ENCODE results near the gene DCP1A.
A peak's percentile ranks its signal among the peaks of the same experiment; 100 is the strongest.

DCP1A gene

DNA sequence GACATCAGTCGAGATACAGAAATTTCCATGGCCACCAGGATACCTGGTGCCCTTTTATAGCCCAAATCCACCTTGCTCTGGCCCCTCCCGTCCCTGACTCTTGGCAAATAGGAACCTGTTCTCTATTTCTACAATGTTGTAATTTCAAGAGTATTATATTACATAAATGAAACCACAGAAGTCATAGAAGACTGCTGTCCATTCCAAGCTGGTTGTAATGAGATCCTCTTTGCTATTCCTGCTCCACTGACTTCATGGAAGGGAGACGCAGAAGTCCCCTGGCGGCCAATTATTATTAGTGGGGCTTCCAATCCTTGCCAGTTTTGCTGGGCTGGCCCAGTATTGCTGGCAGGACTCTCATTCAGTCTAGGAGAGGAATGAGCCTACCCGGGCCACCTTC lies 26.6 kb downstream of the DCP1A start (continued):
- TF ChIP-seq, protein P1, sequence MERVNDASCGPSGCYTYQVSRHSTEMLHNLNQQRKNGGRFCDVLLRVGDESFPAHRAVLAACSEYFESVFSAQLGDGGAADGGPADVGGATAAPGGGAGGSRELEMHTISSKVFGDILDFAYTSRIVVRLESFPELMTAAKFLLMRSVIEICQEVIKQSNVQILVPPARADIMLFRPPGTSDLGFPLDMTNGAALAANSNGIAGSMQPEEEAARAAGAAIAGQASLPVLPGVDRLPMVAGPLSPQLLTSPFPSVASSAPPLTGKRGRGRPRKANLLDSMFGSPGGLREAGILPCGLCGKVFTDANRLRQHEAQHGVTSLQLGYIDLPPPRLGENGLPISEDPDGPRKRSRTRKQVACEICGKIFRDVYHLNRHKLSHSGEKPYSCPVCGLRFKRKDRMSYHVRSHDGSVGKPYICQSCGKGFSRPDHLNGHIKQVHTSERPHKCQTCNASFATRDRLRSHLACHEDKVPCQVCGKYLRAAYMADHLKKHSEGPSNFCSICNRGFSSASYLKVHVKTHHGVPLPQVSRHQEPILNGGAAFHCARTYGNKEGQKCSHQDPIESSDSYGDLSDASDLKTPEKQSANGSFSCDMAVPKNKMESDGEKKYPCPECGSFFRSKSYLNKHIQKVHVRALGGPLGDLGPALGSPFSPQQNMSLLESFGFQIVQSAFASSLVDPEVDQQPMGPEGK (CRISPR knock-in tag; IDR thresholded peaks at IDR 0.05; ENCODE audit: borderline replicate concordance) = no peak

DNA sequence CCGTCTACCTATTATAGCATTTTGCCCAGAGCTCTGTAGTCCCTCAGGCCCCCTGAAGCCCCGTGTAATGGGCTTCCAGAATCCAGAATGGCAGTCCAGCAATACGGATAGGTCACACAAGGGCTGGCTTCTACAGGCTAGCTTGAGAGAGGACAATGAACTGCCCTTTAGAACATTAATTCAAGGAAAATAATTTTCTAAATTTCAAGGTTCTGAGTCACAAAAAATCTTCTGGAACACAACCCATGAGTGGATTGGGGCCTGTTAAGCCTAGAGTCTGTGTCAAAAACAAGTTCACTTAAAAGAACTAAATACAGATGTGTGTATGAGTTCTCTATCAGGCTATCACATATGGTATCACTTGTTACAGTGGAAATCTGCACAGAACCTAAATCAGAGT lies 28.8 kb downstream of the DCP1A start:
- TF ChIP-seq, protein P2, sequence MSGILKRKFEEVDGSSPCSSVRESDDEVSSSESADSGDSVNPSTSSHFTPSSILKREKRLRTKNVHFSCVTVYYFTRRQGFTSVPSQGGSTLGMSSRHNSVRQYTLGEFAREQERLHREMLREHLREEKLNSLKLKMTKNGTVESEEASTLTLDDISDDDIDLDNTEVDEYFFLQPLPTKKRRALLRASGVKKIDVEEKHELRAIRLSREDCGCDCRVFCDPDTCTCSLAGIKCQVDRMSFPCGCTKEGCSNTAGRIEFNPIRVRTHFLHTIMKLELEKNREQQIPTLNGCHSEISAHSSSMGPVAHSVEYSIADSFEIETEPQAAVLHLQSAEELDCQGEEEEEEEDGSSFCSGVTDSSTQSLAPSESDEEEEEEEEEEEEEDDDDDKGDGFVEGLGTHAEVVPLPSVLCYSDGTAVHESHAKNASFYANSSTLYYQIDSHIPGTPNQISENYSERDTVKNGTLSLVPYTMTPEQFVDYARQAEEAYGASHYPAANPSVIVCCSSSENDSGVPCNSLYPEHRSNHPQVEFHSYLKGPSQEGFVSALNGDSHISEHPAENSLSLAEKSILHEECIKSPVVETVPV (CRISPR knock-in tag; IDR thresholded peaks at IDR 0.05) = no peak
- TF ChIP-seq RARB (CRISPR knock-in tag; IDR thresholded peaks at IDR 0.05) = no peak
- TF ChIP-seq ZNF8 (CRISPR knock-in tag; IDR thresholded peaks at IDR 0.05) = no peak
- TF ChIP-seq ISL1 (CRISPR knock-in tag; IDR thresholded peaks at IDR 0.05) = no peak
- TF ChIP-seq TCF4 (CRISPR knock-in tag; IDR thresholded peaks at IDR 0.05; ENCODE audit: borderline replicate concordance) = no peak
- TF ChIP-seq TOX (CRISPR knock-in tag; IDR thresholded peaks at IDR 0.05; ENCODE audit: borderline replicate concordance) = no peak
- TF ChIP-seq ZNF565 (CRISPR knock-in tag; conservative IDR thresholded peaks at IDR 0.05; ENCODE audit: low read depth) = no peak
- TF ChIP-seq ZNF70 (CRISPR knock-in tag; IDR thresholded peaks at IDR 0.05) = no peak
- TF ChIP-seq OSR1 (CRISPR knock-in tag; IDR thresholded peaks at IDR 0.05) = no peak
- TF ChIP-seq, protein P3, sequence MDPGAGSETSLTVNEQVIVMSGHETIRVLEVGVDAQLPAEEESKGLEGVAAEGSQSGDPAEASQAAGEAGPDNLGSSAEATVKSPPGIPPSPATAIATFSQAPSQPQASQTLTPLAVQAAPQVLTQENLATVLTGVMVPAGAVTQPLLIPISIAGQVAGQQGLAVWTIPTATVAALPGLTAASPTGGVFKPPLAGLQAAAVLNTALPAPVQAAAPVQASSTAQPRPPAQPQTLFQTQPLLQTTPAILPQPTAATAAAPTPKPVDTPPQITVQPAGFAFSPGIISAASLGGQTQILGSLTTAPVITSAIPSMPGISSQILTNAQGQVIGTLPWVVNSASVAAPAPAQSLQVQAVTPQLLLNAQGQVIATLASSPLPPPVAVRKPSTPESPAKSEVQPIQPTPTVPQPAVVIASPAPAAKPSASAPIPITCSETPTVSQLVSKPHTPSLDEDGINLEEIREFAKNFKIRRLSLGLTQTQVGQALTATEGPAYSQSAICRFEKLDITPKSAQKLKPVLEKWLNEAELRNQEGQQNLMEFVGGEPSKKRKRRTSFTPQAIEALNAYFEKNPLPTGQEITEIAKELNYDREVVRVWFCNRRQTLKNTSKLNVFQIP (CRISPR knock-in tag; IDR thresholded peaks at IDR 0.05; ENCODE audit: borderline replicate concordance, low read depth) = no peak
- TF ChIP-seq ZFP3 (CRISPR knock-in tag; IDR thresholded peaks at IDR 0.05) = no peak
- TF ChIP-seq, protein P4, sequence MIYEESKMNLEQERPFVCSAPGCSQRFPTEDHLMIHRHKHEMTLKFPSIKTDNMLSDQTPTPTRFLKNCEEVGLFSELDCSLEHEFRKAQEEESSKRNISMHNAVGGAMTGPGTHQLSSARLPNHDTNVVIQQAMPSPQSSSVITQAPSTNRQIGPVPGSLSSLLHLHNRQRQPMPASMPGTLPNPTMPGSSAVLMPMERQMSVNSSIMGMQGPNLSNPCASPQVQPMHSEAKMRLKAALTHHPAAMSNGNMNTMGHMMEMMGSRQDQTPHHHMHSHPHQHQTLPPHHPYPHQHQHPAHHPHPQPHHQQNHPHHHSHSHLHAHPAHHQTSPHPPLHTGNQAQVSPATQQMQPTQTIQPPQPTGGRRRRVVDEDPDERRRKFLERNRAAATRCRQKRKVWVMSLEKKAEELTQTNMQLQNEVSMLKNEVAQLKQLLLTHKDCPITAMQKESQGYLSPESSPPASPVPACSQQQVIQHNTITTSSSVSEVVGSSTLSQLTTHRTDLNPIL (CRISPR knock-in tag; IDR thresholded peaks at IDR 0.05; ENCODE audit: low read depth) = no peak
- peak; percentile 77 for ATAC-seq

DNA sequence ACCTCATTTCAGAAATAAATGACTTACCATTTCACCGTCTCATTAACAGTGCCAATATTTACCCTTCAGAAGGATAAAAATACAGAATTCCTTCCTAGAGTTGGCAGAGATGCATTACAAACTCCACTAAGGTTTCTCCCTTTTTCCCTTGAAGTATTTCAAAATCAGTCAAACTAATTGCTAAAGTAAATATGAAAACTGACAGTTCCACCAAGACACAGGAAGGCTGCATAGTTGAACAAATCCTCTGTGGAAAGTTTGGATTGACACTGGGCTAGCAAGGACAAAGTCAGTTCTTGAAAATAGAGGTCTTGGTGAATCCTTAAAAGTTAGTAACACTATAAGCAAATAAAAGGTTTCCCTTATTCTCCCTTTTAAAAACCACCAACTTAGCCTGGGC lies 34.5 kb downstream of the DCP1A start:
- TF ChIP-seq, protein P3 (CRISPR knock-in tag; IDR thresholded peaks at IDR 0.05; ENCODE audit: borderline replicate concordance, low read depth) = no peak
- no peak for TF ChIP-seq ZC3H10 (CRISPR knock-in tag; IDR thresholded peaks at IDR 0.05)
- TF ChIP-seq, protein P5, sequence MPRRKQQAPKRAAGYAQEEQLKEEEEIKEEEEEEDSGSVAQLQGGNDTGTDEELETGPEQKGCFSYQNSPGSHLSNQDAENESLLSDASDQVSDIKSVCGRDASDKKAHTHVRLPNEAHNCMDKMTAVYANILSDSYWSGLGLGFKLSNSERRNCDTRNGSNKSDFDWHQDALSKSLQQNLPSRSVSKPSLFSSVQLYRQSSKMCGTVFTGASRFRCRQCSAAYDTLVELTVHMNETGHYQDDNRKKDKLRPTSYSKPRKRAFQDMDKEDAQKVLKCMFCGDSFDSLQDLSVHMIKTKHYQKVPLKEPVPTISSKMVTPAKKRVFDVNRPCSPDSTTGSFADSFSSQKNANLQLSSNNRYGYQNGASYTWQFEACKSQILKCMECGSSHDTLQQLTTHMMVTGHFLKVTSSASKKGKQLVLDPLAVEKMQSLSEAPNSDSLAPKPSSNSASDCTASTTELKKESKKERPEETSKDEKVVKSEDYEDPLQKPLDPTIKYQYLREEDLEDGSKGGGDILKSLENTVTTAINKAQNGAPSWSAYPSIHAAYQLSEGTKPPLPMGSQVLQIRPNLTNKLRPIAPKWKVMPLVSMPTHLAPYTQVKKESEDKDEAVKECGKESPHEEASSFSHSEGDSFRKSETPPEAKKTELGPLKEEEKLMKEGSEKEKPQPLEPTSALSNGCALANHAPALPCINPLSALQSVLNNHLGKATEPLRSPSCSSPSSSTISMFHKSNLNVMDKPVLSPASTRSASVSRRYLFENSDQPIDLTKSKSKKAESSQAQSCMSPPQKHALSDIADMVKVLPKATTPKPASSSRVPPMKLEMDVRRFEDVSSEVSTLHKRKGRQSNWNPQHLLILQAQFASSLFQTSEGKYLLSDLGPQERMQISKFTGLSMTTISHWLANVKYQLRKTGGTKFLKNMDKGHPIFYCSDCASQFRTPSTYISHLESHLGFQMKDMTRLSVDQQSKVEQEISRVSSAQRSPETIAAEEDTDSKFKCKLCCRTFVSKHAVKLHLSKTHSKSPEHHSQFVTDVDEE (CRISPR knock-in tag; IDR thresholded peaks at IDR 0.05) = no peak
- no peak for TF ChIP-seq ZNF565 (CRISPR knock-in tag; conservative IDR thresholded peaks at IDR 0.05; ENCODE audit: low read depth)
- TF ChIP-seq, protein P2 (CRISPR knock-in tag; IDR thresholded peaks at IDR 0.05) = no peak
- no peak for TF ChIP-seq ISL1 (CRISPR knock-in tag; IDR thresholded peaks at IDR 0.05)
- no peak for TF ChIP-seq BACH2 (CRISPR knock-in tag; IDR thresholded peaks at IDR 0.05; ENCODE audit: borderline replicate concordance)
- no peak for TF ChIP-seq ZNF8 (CRISPR knock-in tag; IDR thresholded peaks at IDR 0.05)
- no peak for ATAC-seq
